ENCODE measurements around the gene CORO2A. TPM values are rescaled to one million over a fixed set of nuclear protein-coding genes. Genes with fewer than 3 reads are reported as not detected.

The CORO2A gene, protein sequence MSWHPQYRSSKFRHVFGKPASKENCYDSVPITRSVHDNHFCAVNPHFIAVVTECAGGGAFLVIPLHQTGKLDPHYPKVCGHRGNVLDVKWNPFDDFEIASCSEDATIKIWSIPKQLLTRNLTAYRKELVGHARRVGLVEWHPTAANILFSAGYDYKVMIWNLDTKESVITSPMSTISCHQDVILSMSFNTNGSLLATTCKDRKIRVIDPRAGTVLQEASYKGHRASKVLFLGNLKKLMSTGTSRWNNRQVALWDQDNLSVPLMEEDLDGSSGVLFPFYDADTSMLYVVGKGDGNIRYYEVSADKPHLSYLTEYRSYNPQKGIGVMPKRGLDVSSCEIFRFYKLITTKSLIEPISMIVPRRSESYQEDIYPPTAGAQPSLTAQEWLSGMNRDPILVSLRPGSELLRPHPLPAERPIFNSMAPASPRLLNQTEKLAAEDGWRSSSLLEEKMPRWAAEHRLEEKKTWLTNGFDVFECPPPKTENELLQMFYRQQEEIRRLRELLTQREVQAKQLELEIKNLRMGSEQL
- total RNA-seq (under 1 TPM; 0.10 to 0.30 (median 0.12) TPM), polyA plus RNA-seq (under 1 TPM; 0.09 to 0.22 (median 0.11) TPM)
- long read RNA-seq, donor 1, full-length matches to known transcripts: 1 of 1 reads
- long read RNA-seq, donor 1, partial matches to known transcripts: 0 of 1 reads
- long read RNA-seq, donor 1, other reads (novel, unspliced or antisense): 0 of 1 reads
- long read RNA-seq, donor 2: 0 reads

GRCh38 chr9:98192503-98193335 lies at the start of gene CORO2A:
Gene CORO2A (minus strand): TSS chr9:98192637. CDS start chr9:98157660, 34,977 bp downstream.
- Histone ChIP-seq H3K9me3 (no peaks in the 10 kb centered on the region), H3K27me3 (ENCODE audit: insufficient read depth in 3 of 3, low read length in 2 of 3) (peaks cover 0 to 4% (median 0%) of the 10 kb centered on the region in 3 donors), H3K36me3 (ENCODE audit: insufficient read depth in 1 of 2, low read depth in 1 of 2) (no peaks in the 10 kb centered on the region), H3K4me3 (peak within 1 kb of the TSS; percentile 83), H3K4me1 (peaks cover 4% of the 10 kb centered on the region), H3K27ac (peak within 1 kb of the TSS; percentile 16)
- WGBS, 3 donors: 1 to 3% (median 3%) methylated on average over 48 to 95 of the region's 95 CpGs
- TF ChIP-seq CTCF (IDR thresholded peaks at IDR 0.05): no peak
- intact Hi-C loops (cut with DNase I): no loop called here
- DNase-seq (peak; percentile 65 to 68), ATAC-seq (peak; percentile 78 to 87 (median 82))

- Histone ChIP-seq H3K4me1 (no peaks in the 10 kb centered on the region), H3K9me3 (no peaks in the 10 kb centered on the region), H3K36me3 (ENCODE audit: insufficient read depth in 1 of 2, low read depth in 1 of 2) (peaks cover 0 to 6% of the 10 kb centered on the region in 2 donors), H3K27ac (no peak overlapping the region), H3K4me3 (no peak overlapping the region), H3K27me3 (ENCODE audit: insufficient read depth in 3 of 3, low read length in 2 of 3) (no peaks in the 10 kb centered on the region)
- no peak for DNase-seq
- WGBS, 3 donors: 85 to 89% (median 89%) methylated on average over 8 of the region's 8 CpGs
- no peak for ATAC-seq
- intact Hi-C loops (cut with DNase I): no loop called here
- TF ChIP-seq CTCF (IDR thresholded peaks at IDR 0.05): no peak
These were observed 49.2 kb upstream of the CORO2A start for GRCh38 chr9:98241357-98242300.

DNA sequence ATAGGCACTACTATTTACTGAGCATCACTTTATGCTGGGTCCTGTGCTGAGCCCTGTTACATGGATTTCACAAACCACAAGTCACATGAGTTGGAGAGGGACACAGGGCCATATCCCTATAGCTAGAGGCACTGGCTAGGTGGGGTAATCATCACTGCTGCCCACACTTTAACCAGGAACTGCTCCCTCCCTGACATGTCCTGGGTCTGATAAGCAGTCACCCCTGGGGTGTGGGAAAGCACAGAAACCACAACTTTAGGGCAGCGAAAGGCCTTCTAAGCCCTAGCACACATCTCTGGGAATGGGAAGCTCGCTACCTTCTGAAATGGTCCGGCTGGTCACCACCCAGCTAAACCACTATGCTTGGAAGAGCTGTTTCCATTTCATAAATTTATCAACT lies 48.0 kb upstream of the CORO2A start:
- 95 to 97% (median 97%) methylated on average over 3 of the region's 3 CpGs for WGBS, 3 donors
- H3K36me3 ChIP-seq (ENCODE audit: insufficient read depth in 1 of 2, low read depth in 1 of 2): peaks cover 0 to 6% of the 10 kb centered on the region in 2 donors
- H3K4me1 ChIP-seq: no peaks in the 10 kb centered on the region
- DNase-seq: no peak
- no peak overlapping the region for H3K27ac ChIP-seq
- ATAC-seq: no peak
- TF ChIP-seq CTCF (IDR thresholded peaks at IDR 0.05): no peak
- no peaks in the 10 kb centered on the region for H3K27me3 ChIP-seq (ENCODE audit: insufficient read depth in 3 of 3, low read length in 2 of 3)
- no peaks in the 10 kb centered on the region for H3K9me3 ChIP-seq
- intact Hi-C loops (cut with DNase I): no loop called here
- H3K4me3 ChIP-seq: no peak overlapping the region

GRCh38 chr9:98236901-98237487 lies 44.6 kb upstream of the CORO2A start:
- Histone ChIP-seq H3K9me3 (no peaks in the 10 kb centered on the region), H3K36me3 (ENCODE audit: insufficient read depth in 1 of 2, low read depth in 1 of 2) (peaks cover 0 to 8% of the 10 kb centered on the region in 2 donors), H3K4me1 (no peaks in the 10 kb centered on the region), H3K27me3 (ENCODE audit: insufficient read depth in 3 of 3, low read length in 2 of 3) (no peaks in the 10 kb centered on the region), H3K27ac (no peak overlapping the region), H3K4me3 (no peak overlapping the region)
- no peak for DNase-seq
- ATAC-seq: no peak
- WGBS, 3 donors: 86 to 91% (median 88%) methylated on average over 8 of the region's 8 CpGs
- no peak for TF ChIP-seq CTCF (IDR thresholded peaks at IDR 0.05)
- intact Hi-C loops (cut with DNase I): no loop called here
